Cerebellar nuclear complex (tissue), 1 donor: ENCODE measurements around the gene GHRHR.

Source experiments
- DNase-seq, 2 experiments: peaks; one replicate each; lab custom pipeline; 2025; lab: John Stamatoyannopoulos, UW

Gene GHRHR

GRCh38 chr7:31004393-31004792 lies 40.6 kb downstream of the GHRHR start:
- no peak for DNase-seq

GRCh38 chr7:31006857-31007256 lies 43.1 kb downstream of the GHRHR start:
- no peak for DNase-seq

- DNase-seq: no peak
Measured at GRCh38 chr7:31007634-31008033, 43.9 kb downstream of the GHRHR start.

GRCh38 chr7:31014826-31015225 lies 51.1 kb downstream of the GHRHR start:
- DNase-seq: no peak

- no peak for DNase-seq
Measured at GRCh38 chr7:31017032-31017675, 53.4 kb downstream of the GHRHR start.

GRCh38 chr7:31017721-31018120 lies 54.0 kb downstream of the GHRHR start:
- DNase-seq: no peak

GRCh38 chr7:31019509-31019908 lies 55.8 kb downstream of the GHRHR start:
- no peak for DNase-seq

GRCh38 chr7:31020161-31020560 lies 56.4 kb downstream of the GHRHR start:
- DNase-seq: no peak

- no peak for DNase-seq
Measured at GRCh38 chr7:31020652-31021051, 56.9 kb downstream of the GHRHR start.

GRCh38 chr7:31022117-31022516 lies 58.4 kb downstream of the GHRHR start:
- DNase-seq: no peak

GRCh38 chr7:31022726-31023125 lies 59.0 kb downstream of the GHRHR start:
- no peak for DNase-seq

- no peak for DNase-seq
Measured at GRCh38 chr7:31023877-31024276, 60.1 kb downstream of the GHRHR start.

GRCh38 chr7:31027161-31027965 lies 63.6 kb downstream of the GHRHR start:
- no peak for DNase-seq

GRCh38 chr7:31028006-31028405 lies 64.3 kb downstream of the GHRHR start:
- DNase-seq: no peak

GRCh38 chr7:31028417-31028992 lies 64.8 kb downstream of the GHRHR start:
- peak; percentile 88 to 90 for DNase-seq
